HL-60 (cell line): ENCODE results near the gene PTPN22.
A peak's percentile ranks its signal among the peaks of the same experiment; 100 is the strongest.

Source experiments
- DNase-seq, 2 experiments: peaks; one replicate each; pipeline ENCODE4 v3.0.0-alpha.2; 2010 to 2020; ENCODE audit warnings: low read depth in 1 of 2, low spot score in 1 of 2
- H3K27ac ChIP-seq: fragments of 250-450 bp; sonication (Bioruptor Pico); replicated peaks from 2 replicates; pipeline ENCODE4 v1.5.1; 2020; ENCODE audit warnings: mild to moderate bottlenecking, moderate library complexity
- H3K27me3 ChIP-seq: fragments of 250-450 bp; sonication (Bioruptor Pico); 2 replicates; pipeline ENCODE4 v1.5.1; 2021; ENCODE audit warnings: mild to moderate bottlenecking, moderate library complexity; ENCODE audit not compliant: insufficient read depth, poor library complexity, severe bottlenecking
- H3K4me3 ChIP-seq: replicated peaks from 2 replicates; pipeline ENCODE4 v1.5.1; 2011; ENCODE audit warnings: mild to moderate bottlenecking, control low read depth, low read length; ENCODE audit not compliant: insufficient read depth
- CTCF ChIP-seq: IDR thresholded peaks from one replicate; pipeline ENCODE4 v1.5.1; 2011; ENCODE audit warnings: low read length, control low read depth, inconsistent platforms; ENCODE audit not compliant: insufficient read depth
- GABPA ChIP-seq: IDR thresholded peaks from 2 replicates; pipeline ENCODE4 v1.6.1; 2012; ENCODE audit warnings: low read depth
- POLR2AphosphoS5 ChIP-seq: IDR thresholded peaks from 2 replicates; pipeline ENCODE4 v1.6.1; 2012; ENCODE audit warnings: low read depth
- REST ChIP-seq: IDR thresholded peaks from 2 replicates; pipeline ENCODE4 v1.6.1; 2012; ENCODE audit warnings: low read depth; ENCODE audit not compliant: insufficient replicate concordance
- SPI1 ChIP-seq: IDR thresholded peaks from 2 replicates; pipeline ENCODE4 v1.6.1; 2012; ENCODE audit warnings: low read depth, mild to moderate bottlenecking, borderline replicate concordance

The PTPN22 gene

DNA sequence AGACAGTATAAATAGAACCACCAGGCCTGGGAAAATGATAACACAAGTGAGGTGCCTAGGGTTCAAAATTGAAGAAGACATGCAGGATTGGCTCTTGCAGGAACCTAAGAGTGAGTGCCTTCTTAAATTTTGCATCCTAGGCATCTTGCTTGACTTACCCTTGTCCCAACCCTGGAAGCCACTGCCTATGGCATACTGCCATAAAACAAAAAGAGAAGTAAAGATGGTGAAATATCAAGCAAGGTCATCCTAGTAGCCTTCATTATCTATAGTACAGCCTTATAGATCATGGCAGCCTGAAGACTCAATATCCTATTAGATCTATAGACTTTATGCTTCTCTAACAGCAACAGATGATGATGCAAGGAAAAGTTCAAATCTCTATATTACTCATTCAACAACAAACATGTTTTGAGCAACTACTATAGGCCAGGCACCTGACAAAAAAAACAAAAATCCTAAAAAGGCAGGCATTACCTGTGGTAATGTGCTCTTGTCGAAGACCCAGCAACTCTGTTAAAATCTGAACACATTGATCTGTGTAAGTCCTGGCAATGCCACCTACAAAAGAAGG, 26.8 kb upstream of the PTPN22 start:
- H3K4me3 ChIP-seq, result no peak overlapping the region
- DNase-seq, result peak in 1 of 2 experiments; percentile 64
- no peaks in the 10 kb centered on the region for H3K27me3 ChIP-seq
- TF ChIP-seq GABPA (no peak), POLR2AphosphoS5 (no peak), CTCF (no peak), SPI1 (no peak), REST (no peak)
- H3K27ac ChIP-seq, result peak overlapping the region; percentile 6; the same call in 1 of the 2 replicates

GRCh38 chr1:113895961-113896360, 24.4 kb upstream of the PTPN22 start:
- TF ChIP-seq CTCF, result no peak
- no peak for TF ChIP-seq GABPA
- no peak for DNase-seq
- Histone ChIP-seq H3K27me3 (no peaks in the 10 kb centered on the region), H3K27ac (no peak overlapping the region), H3K4me3 (no peak overlapping the region)

DNA sequence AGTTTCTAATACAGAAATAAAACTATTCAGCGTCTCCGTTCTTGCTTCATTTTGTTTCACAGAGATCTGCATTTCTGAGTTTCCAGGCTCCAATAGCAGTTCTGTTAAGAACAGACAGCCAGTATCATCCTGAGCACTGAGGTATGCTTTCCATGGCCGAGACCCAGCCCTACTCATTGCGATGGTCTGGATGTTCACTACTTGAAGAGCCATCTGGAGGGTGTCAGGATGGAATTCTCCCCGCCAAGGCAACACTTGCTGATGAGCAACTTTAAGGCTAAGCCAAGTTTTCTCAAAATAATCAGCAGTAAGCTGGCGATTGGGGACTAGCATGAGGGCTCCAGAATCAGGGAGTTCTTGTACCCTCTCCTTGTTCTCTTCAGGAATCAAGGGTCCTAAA, 23.6 kb upstream of the PTPN22 start:
- TF ChIP-seq POLR2AphosphoS5 (no peak), REST (no peak), CTCF (no peak), GABPA (no peak), SPI1 (no peak)
- Histone ChIP-seq H3K4me3 (no peak overlapping the region), H3K27ac (no peak overlapping the region), H3K27me3 (no peaks in the 10 kb centered on the region)
- no peak for DNase-seq

GRCh38 chr1:113893267-113893666, 21.8 kb upstream of the PTPN22 start:
- no peak for DNase-seq
- Histone ChIP-seq H3K27ac (no peak overlapping the region), H3K4me3 (no peak overlapping the region), H3K27me3 (no peaks in the 10 kb centered on the region)
- no peak for TF ChIP-seq REST
- TF ChIP-seq CTCF, result no peak
- no peak for TF ChIP-seq POLR2AphosphoS5
- no peak for TF ChIP-seq SPI1
- TF ChIP-seq GABPA, result no peak
